RPMI7951 (cell line): ENCODE results near the gene KNCN. TPM values are rescaled to one million over a fixed set of nuclear protein-coding genes. Genes with fewer than 3 reads are reported as not detected.

Experiments
- DNase-seq: peaks from one replicate; pipeline ENCODE4 v3.0.0-alpha.2; 2012; ENCODE audit warnings: low read depth
- total RNA-seq: library from RNA; depleted of rRNA; stranded (reverse); fragments of >200 nt; shearing (Covaris generic); gene quantifications from 2 replicates; pipeline ENCODE4 v1.2.3, GENCODE V29; 2014

The KNCN gene
- total RNA-seq, 1 experiment from 2014 or later = not detected

DNA sequence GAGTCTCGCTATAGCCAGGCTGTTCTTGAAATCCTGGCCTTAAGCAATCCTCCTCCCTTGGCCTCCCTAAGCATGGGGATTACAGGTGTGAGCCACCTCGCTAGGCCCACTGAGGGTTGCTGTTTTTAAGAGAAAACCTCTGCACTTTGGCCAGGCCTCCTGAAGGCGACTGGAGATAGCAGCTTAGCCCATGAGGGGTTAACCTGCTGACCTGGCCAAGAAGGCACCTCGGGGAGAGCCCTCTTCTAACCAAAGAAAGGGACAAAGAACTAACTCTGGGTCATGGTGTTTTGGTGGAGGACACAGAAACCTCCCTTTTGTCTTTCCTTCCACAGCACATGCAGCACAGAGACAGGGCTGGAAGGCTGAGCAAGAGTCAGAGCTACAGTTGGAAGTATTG is 17.7 kb upstream of the KNCN start:
- DNase-seq = no peak

DNA sequence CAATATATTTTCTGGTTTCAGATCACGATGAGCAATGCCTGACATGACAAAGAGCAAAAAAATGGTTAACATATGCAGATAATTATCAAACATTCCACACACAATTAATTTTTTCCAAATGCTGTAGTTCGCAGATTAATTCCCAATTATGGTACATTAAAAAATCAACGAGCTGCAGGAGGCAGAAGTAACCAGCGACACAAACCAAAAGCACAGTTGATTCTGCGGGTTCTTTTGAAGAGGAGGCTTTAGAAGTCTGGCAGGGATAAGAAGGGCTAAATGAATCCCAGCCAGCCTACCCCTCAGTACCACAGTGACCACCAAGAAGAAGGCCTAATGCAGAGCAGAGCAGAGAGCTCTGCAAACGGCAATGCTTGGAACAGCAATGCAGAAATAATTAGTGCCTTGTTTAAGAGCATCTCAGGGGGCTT is 17.0 kb upstream of the KNCN start:
- DNase-seq = no peak

DNA sequence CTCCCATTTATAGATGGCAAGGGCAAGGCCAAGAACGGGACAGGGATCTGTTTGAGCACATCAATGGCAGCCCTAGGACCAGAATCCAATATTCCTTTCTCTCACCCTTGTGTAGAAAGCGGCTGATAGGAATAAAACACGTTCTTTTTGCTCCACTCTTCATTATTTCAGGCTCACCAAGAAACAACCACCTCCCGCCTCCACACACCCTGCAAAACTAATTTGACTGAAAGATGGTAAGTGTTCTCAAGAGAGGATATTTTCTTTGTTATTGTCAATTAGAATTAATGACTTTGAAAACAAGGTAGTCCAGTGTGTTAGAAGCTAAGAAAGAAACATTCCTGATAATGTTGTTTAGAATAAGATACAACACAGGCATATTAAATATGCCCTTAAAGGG is 11.9 kb upstream of the KNCN start:
- DNase-seq = no peak

DNA sequence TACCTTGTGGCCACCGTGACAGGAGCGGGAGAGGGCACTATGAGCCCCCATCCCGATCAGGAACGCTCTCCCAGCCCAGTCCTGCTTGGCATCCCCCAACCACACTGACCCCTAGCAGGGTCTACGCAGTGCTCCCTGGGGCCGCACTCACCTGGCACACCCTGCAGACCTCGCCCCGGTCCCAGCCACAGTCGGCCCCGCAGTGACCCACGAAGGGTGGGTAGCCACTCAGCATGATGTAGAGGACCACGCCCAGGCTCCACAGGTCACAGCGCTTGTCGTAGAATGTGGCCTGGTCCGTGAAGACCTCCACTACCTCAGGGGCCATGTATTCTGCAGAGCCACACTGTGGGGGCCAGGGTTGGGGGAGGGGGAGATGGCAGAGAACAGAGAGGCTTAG is 11.1 kb upstream of the KNCN start:
- DNase-seq = no peak

DNA sequence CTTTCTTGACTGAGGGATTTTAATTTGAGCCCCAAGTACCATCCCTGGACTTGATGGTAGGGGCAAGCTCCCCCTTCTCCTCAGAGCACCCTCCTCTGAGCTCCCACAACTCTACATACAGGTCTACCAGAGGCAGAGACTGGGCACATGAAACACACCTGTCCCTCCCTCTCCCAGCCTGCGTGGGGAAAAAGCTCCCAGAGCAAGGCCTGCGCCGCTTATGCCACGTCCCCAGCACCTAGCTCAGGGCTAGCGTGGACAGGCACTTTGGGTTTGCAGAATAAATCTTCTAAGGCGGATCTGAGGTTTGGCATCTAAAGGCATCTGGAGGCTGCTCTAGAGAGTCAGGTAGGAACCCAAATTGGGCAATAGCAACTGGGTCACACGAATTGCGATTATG is 7.5 kb upstream of the KNCN start:
- DNase-seq = no peak

DNA sequence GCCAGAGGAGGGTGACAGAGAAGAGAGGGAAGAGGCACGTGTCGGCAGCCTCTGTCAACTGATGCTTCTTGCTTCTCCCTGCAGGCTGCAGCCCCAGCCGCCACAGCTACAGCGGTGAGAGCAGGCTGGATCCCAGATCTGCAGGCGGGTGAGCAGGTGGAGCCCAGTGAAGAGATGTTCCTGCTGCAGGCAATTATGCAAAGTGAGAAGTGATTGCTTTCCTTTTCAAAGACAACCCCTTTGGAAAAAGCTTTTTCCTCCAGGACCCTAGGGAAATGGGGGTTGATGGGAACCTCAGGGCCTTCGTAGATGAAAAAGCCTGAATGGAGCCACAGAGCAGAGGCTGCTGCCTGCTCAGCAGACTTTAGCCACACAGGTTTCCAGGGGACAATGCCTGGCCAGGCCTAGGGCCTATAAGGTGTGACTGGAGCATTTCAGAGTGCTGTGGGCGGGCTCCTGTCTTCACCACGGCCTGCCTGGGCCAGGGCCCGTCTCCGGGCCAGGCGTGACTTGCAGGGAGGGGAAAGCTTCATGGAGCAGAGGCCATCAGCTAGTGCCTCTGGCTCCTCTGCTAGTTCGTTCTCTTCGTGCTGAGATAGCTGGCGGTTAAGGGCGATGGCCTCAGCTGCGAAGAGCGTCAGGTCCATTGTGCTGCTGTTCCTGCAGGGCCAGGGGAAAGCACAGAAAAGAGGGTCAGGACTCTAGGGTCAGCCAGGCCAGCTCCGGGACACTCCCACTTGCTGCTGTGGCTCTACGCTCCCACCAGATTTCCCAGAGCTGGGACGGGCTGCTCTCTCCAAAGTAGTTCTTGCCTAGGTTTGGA is 6.9 kb upstream of the KNCN start:
- no peak for DNase-seq

DNA sequence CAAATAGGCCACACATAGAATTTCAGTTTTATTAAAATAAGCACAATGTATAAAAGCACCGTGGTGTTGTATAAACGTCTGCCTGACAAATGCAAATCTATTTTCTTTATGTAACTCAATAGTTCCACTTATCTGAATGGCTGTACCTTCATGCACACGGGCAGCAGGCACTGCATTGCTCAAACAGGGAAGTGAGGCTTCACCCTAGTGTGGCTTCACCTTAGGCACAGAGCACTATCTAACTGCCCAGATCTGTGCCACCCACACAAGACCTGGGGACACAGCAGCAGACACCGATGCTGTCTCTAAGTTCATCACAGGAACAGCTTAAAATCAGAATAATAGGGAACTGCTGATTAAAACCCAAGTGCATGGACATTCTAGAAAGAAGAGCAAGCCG is 6.0 kb upstream of the KNCN start:
- no peak for DNase-seq

DNA sequence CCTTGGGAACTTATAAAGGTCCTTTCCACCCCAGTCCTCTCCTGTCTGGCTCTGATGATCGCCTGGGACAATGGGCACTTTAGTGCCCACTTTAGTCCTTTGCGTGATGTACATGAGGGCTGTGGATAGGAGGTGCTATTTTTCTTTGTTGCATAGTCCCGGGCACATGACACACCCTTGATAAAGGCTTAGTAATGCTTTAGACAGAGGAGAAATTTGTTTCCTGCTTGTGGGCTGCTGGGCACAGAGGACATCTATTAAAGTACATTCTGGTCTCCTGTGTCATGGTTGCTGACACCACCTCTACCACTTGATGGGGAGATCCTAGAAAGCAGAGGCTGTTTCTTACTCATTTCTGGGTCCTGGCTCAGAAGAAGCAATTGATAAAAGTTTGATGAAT is 5.4 kb upstream of the KNCN start:
- DNase-seq = peak; percentile 49

DNA sequence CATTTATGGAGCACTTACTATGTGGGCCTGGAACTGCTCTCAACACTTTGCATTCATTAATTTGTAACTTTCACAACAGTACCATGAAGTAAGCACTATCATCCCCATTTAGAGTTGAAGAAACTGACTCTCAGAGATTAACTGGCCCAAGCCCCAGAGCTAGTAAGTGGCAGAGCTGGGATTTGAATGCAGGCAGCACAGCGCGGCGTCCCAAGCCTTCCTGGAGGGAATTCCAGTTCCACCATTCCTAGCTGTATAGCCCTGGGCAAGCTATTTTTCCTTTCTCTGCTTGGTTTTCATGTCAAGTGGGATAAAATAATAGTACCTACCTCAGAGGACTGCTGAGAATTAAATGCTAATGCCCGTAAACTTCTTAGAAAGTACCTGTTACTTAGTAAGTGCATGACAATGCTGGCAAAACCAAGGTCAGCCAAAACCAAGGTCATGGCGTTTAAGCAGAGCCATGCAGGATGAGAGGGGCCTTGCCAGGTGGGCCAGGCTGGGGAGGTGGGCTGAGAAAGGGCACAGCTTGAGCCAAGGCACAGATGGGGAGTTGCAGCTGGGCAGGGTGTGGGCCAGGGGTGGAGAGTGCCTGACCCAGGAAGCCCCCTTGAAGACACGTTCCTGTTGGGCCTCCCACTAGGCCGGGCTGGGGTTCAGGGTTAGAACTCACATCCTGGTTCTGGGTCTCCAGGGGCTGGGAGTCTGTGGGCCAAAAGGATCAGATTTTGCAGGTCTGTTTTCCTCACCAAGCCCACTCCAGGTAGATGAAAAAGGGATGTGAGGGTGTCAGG is 4.6 kb upstream of the KNCN start:
- no peak for DNase-seq

DNA sequence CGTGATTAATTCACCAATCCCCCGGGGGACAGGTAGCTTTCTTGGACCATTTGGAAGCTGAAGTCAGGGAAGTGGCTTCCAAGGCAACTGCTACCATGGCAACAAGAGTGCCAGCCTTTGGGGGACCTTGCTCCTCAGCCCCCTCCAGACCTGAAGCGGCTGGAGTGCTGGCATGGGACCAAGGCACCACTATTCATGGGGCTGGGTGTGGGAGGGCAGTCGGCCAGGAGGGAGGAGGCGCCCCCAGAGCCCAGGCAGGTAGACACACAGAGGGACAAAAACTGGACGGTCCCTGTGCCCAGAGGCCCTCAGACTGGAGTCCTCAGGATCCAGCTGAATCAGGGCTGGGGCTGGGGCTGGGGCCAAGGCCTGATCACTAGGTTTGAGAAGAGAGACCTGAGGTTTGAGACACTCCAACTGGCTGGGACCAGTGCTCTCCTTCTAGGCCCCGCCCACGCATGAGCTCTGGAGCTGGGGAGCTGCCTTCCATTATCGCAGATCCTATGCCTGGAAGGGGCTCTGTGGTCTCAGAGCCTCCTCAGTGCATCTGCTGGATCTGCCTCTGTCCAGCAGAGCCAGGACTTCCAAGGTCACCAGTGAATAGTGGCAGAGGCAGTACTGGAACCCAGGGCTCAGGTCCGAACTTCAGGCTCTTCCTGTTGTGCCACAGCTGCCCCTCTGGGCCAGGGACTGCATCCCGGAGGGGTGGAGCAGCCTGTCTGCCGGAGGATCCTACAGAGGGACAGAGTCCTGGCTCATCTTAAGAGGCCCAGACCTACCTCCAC is 3.3 kb upstream of the KNCN start:
- DNase-seq = no peak

DNA sequence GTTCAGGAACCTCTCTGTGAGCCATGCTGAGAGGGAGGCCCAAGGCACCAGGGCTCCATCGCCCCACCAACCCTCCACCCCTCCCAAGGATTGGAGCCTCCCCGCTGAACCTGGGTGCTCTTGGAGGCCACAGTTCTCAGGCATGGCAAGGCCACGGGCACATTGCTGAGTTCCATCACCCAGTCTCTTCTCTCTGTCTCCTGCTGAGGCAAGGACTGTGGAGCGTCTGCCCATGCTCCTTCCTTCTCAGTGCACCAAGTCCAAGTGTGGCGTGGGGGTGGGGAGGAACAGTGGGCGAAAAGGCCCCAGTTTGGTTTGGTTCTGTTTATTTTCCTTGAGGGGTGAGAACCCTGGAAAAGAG is 2.8 kb upstream of the KNCN start:
- no peak for DNase-seq

DNA sequence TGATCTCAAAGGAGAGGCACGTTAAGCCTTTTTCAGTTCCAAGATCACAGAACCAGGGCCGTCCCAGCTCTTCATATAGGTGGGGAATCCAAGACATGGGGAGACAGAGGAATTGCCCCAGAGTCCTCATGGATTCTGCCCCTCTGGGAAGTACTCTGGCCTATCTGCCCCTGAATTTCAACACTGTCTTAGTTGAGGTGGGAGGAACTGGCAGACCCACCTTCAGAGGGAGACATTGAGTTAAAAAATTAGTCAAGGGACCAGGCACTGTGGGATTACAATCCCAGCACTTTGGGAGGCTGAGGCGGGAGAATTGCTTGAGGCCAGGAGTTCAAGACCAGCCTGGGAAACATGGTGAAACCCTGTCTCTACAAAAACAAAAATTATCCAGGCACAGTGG is 2.1 kb upstream of the KNCN start:
- no peak for DNase-seq

DNA sequence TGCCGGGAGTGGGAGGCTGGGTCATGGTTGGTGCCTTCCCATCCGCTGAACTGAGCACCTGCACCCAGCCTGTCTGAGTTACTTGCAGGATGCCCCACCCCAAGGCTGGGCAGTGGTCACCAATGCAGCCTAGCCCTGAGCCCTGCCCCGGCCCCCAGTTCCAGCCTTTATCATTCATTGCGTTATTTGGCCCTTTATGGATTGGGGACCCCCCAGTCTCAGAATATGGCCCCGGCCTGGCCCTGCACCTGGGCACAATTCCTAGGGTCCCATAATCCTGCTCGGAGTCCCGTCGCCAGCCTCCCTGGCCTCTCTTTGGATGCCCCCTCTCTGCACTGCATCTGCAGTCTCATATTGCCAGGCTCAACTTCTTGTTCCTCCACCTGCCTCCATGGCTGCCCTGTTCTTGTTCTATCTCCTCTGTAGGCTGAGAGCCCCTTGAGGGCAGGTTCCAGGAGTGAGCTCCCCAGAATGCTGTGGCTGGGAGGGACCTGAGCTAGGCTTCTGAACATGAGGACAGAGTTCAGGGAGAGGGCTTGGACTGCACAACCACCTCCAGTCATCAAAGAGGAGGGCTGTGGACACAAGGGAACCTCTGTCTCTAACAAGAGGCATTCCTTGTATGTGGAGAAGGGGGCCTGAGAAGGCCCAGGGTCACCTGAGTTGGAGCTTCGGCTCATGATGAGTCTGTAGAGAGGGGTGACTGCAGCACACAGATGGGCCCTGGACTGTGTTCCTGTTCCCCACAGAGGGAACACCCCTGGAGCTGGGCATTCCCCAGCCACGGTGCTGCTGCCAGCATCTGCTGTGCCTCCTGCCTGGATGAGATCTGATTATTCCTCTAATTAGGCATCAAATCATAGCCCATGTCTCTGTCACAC is 1.1 kb upstream of the KNCN start:
- no peak for DNase-seq

DNA sequence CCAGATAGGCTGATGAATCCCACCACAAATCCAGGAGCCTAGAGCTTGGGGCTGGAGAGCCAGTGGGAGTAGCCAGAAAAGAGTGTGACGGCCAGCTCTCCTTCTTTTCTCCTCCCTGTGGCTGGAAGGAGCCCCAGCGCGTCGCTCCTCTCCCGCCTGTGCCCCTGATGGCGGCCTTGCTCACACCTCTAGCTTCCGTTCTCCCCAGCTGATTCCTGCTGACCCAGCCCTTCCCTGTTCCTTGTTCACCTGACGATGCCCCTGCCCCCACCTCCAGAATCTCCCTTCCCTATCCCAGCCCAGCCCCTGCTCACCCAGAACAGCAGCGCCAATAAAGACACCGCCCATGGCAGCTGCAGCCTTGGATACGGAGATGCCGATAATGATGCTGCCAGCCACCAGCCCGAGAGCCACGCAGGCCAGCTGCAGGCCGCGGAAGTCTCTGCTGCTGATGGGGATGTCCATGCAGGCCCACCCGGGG is 656 bp downstream of the KNCN start:
- DNase-seq = no peak

DNA sequence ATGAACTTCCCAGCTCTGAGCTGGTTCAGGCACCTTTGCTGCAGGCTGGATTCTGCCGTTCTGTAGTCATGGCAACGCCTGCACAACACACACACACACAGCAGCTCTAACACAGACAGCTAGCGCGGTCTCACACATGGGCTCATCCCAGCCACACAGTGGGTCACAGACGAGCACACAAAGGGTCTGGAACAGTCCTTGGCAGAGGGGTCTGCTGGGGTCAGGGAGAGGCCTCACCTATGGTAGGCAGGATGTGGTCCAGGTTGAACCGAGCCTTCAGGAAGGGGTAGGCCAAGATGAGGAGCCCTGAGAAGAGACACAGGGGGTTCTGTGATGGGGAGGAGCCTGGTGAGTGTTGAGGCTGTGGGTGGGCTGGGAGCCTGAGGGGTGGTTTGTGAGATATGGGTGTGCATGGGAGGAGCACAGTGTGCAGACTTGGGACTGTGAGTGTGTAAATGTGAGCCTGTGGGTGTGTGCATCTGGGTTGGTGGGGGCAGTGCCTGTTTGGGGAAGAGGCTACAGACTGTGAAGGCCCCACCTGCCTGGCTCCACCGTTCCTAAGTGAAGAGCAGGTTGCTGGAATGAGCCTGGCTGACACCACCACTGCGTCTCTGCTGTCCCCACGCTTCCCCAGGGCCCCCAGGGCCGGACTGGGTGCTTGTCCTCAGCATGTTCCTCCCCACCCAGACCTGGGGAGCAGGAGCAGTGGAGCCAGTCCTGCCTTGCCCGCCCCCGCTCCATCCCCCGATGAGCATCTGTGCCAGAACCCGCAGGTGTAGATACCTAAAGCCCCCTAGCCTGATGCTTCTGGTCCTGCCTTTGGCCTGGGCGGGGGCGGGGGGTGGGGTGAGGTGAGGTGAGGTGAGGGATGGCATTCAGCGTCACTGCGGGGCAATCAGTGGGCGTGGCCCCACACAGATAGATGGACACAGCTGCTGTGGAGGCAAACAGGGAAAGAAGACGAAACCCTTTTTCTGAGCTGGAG is 1.5 kb downstream of the KNCN start:
- DNase-seq = peak; percentile 61

DNA sequence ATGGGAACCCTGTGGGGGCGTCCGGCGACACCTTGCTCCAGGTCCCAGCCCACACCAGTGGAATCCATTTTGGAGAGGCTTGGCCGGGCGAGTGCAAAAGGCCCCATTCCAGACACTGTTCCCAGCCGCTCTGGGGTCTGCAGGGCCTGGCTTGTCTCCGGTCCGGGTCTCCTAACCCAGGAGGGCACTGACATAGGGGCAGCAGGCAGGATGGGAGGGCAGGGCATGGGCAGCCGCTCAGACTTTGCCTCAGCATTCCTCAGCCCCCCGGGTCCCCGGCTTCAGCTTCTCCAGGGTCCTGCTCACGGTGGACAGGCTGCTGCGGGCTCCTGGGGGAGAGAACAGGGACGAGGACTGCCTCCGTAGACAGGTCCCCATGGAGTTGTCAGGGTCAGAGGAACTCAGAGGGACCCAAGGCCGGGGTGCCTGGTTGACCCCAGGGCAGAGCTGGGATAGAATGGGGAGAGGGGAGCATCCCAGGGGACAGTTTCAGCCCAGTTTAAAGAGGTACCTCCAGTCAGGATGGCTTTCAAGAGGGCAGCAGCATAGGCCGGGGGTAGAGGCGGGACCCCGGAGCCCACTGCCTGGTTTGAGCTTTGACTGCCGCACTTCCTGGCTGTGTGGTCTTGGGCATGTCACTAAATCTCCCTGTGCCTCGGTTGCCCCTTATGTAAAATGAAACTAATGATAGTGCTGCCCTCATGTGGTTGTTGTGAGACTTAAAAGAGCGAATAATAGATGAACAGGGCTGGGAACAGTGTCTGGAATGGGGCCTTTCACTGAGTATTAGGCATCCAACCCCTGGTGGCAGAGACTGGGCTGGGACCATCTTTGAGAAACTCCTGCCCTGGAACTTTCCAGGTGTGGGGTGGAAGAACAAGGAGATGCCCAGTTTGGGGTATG is 3.7 kb downstream of the KNCN start:
- DNase-seq = peak; percentile 47

DNA sequence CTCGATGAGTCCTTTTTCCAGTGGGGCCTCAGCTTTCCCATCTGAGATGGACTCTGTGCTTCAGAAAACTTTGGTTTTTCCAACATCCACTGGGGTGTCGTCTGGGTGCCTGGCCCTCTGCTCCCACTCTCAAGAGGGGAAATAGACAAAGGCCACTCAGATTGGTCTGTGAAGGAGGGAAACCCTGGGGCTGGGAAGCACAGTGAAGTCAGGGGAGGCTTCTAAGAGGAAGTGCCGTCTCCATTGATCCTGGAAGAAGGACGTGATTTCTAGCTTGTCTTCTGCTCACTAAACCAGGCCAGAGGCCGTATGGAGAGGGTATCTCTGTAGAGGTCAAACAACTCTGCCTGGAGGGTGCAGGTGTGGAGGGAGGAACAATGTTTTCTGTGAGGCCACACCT is 5.2 kb downstream of the KNCN start:
- no peak for DNase-seq

DNA sequence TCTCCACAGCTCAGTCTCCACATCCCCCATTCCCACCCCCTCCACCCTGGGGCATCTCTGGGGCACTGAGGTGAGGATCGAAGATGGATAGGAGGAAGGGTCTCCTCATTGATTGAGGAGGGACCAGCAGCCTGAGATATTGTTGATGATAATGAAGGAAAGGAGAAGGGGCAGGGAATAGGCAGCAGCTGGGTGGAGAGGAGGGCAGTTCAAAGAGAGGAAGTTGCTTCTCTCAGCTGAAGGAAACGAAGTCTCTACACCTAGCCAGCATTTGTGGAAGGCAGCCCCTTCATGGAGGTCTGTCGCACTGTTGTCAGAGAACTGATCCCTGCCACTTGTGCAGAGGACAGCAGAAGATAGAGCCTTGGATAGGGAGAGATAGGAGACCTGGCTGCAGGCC is 5.7 kb downstream of the KNCN start:
- no peak for DNase-seq
